K562 (cell line): ENCODE data around the gene CLEC2D. TPM values are rescaled to one million over a fixed set of nuclear protein-coding genes. Genes with fewer than 3 reads are reported as not detected.

Experiments used
- ATAC-seq: fragments of 200-7000 bp; cut with Tn5 transposase; 3 replicates; pipeline ENCODE4 v1.9.1; 2020; ENCODE audit warnings: moderate library complexity
- BruUV-seq: library from RNA; stranded (reverse); fragments of 400-500 nt; replicated peaks from 2 replicates; lab custom pipeline; 2021; lab: Mats Ljungman, UMichigan
- CTCF ChIA-PET: fragments of 300-600 bp; formaldehyde crosslinking; extraction: SDS; loops from one replicate; lab custom pipeline; 2021; ENCODE audit warnings: low intra/inter-chr PET ratio; lab: Yijun Ruan, JAX
- POLR2A ChIA-PET: fragments of 300-600, 350-650 bp; sonication (Branson Sonifier 250); formaldehyde crosslinking; extraction: SDS; loops from one replicate; lab custom pipeline; 2021; ENCODE audit warnings: antibody characterized with exemption, inconsistent platforms; lab: Yijun Ruan, JAX
- DNase-seq, 4 experiments: peaks; one replicate each; pipeline versions ENCODE4 v3.0.0 to v3.0.0-alpha.2; 2011 to 2018; ENCODE audit warnings: low spot score in 3 of 4, mixed read lengths in 3 of 4; ENCODE audit errors: extremely low read depth in 1 of 4
- FAIRE-seq: peaks from 2 replicates; lab custom pipeline; 2011; peaks lifted over from hg19 to GRCh38; lab: Jason Lieb, UNC
- H2AFZ ChIP-seq: 2 replicates; pipeline ENCODE4 v1.6.0; 2011; ENCODE audit warnings: low read depth, low read length, control low read depth, inconsistent platforms
- H3K27ac ChIP-seq: fragments of 200-600 bp; 3 replicates; pipeline ENCODE4 v1.8.0; 2011; ENCODE audit warnings: low read depth, mild to moderate bottlenecking, control low read depth, inconsistent platforms, low read length, moderate library complexity, mixed read lengths; ENCODE audit errors: extremely low read depth
- H3K27me3 ChIP-seq, 2 experiments: fragments of 300-600 bp in 1 of 2; 2 replicates in 1 of 2; 3 replicates in 1 of 2; pipeline versions ENCODE4 v1.6.0 to v1.8.0; 2011; ENCODE audit warnings: inconsistent platforms in 2 of 2, low read length in 2 of 2, mild to moderate bottlenecking in 1 of 2, mixed read lengths in 1 of 2, moderate library complexity in 1 of 2; ENCODE audit not compliant: control insufficient read depth in 2 of 2, insufficient read depth in 2 of 2
- H3K36me3 ChIP-seq: fragments of 300-600 bp; 3 replicates; pipeline ENCODE4 v1.8.0; 2011; ENCODE audit warnings: mild to moderate bottlenecking, low read length, inconsistent platforms; ENCODE audit not compliant: control insufficient read depth, insufficient read depth
- H3K4me1 ChIP-seq, 2 experiments: fragments of 200-600 bp in 1 of 2; replicated peaks in 1 of 2; 2 replicates in 1 of 2; 3 replicates in 1 of 2; pipeline versions ENCODE4 v1.5.1 to v1.8.0; 2011; ENCODE audit warnings: inconsistent platforms in 2 of 2, low read length in 2 of 2, mild to moderate bottlenecking in 1 of 2, mixed read lengths in 1 of 2, moderate library complexity in 1 of 2; ENCODE audit not compliant: control insufficient read depth in 2 of 2, insufficient read depth in 2 of 2
- H3K4me2 ChIP-seq: 2 replicates; pipeline ENCODE4 v1.6.1; 2011; ENCODE audit warnings: low read length, control low read depth, inconsistent platforms, mixed read lengths; ENCODE audit not compliant: insufficient read depth
- H3K4me3 ChIP-seq: fragments of 200-600 bp; sonication (generic), shearing (Covaris generic); 2 replicates; pipeline ENCODE4 v1.5.1; 2016; ENCODE audit warnings: control low read depth, inconsistent platforms
- H3K79me2 ChIP-seq: fragments of 200-600 bp; 3 replicates; pipeline ENCODE4 v1.8.0; 2011; ENCODE audit warnings: low read length, inconsistent platforms; ENCODE audit not compliant: control insufficient read depth, insufficient read depth
- H3K9ac ChIP-seq, 2 experiments: 2 replicates each; pipeline versions ENCODE4 v1.6.0 to v1.6.1; 2011; ENCODE audit warnings: low read depth in 2 of 2, low read length in 2 of 2, control low read depth in 1 of 2, inconsistent platforms in 1 of 2, mild to moderate bottlenecking in 1 of 2, mixed read lengths in 1 of 2; ENCODE audit not compliant: insufficient read depth in 1 of 2
- H3K9me1 ChIP-seq: one replicate; pipeline ENCODE4 v1.6.0; 2011; ENCODE audit warnings: inconsistent platforms, mild to moderate bottlenecking, low read length, moderate library complexity; ENCODE audit not compliant: control insufficient read depth, insufficient read depth
- H3K9me3 ChIP-seq: replicated peaks from 2 replicates; pipeline ENCODE4 v1.5.1; 2011; ENCODE audit warnings: low read depth, low read length, inconsistent platforms; ENCODE audit not compliant: control insufficient read depth, insufficient read depth
- H4K20me1 ChIP-seq: replicated peaks from 2 replicates; pipeline ENCODE4 v1.6.1; 2011; ENCODE audit warnings: low read length, inconsistent platforms, mixed read lengths; ENCODE audit not compliant: control insufficient read depth, insufficient read depth
- DNMT1 ChIP-seq: fragments of 450-650 bp; IDR thresholded peaks from 2 replicates; pipeline ENCODE4 v1.6.1; 2016; ENCODE audit warnings: antibody characterized with exemption, mild to moderate bottlenecking
- HSF4 ChIP-seq: fragments of 250-450 bp; sonication (Bioruptor Pico); IDR thresholded peaks from 2 replicates; pipeline ENCODE4 v2.1.2; 2022; ENCODE audit warnings: mild to moderate bottlenecking, moderate library complexity, borderline replicate concordance
- IRF1 ChIP-seq: sonication (generic); formaldehyde crosslinking; IDR thresholded peaks from 2 replicates; pipeline ENCODE4 v1.8.0; 2022; ENCODE audit warnings: missing genetic modification reagents, mild to moderate bottlenecking, borderline replicate concordance
- IRF9 ChIP-seq: fragments of 450-650 bp; IDR thresholded peaks from 2 replicates; pipeline ENCODE4 v1.6.1; 2016; ENCODE audit warnings: missing biosample characterization, missing genetic modification characterization
- KDM5B ChIP-seq: fragments of 200-600 bp; sonication (generic); IDR thresholded peaks from 2 replicates; pipeline ENCODE4 v1.6.1; 2012; ENCODE audit warnings: low read depth, mild to moderate bottlenecking, moderate library complexity, low read length, control low read depth, inconsistent platforms; ENCODE audit not compliant: insufficient replicate concordance
- MCM5 ChIP-seq: fragments of 450-650 bp; IDR thresholded peaks from 2 replicates; pipeline ENCODE4 v1.6.1; 2016; ENCODE audit warnings: low read depth
- MXI1 ChIP-seq: IDR thresholded peaks from 2 replicates; pipeline ENCODE4 v1.6.1; 2011; ENCODE audit warnings: low read depth, mild to moderate bottlenecking, improper control_type of control experiment, low read length
- PPARD ChIP-seq: fragments of 250-450 bp; sonication (Bioruptor Pico); IDR thresholded peaks from 2 replicates; pipeline ENCODE4 v1.8.0; 2022; ENCODE audit warnings: inconsistent platforms, mild to moderate bottlenecking, moderate library complexity
- TAF15 ChIP-seq: fragments of 200-400 bp; formaldehyde crosslinking; IDR thresholded peaks from 2 replicates; pipeline ENCODE4 v1.6.1; 2017; ENCODE audit warnings: mild to moderate bottlenecking, low read depth, low read length, moderate library complexity
- TCF7 ChIP-seq: sonication (generic); IDR thresholded peaks from 2 replicates; pipeline ENCODE4 v1.6.1; 2016; ENCODE audit warnings: antibody characterized with exemption, borderline replicate concordance
- ZKSCAN1 ChIP-seq: fragments of 150-350 bp; IDR thresholded peaks from 2 replicates; pipeline ENCODE4 v1.6.1; 2016; ENCODE audit warnings: low read depth, low read length
- ZNF143 ChIP-seq: sonication (generic); formaldehyde crosslinking; IDR thresholded peaks from 2 replicates; pipeline ENCODE4 v1.9.0; 2022; ENCODE audit warnings: mild to moderate bottlenecking, missing genetic modification reagents
- ZNF766 ChIP-seq: fragments of 200-800 bp; sonication (Bioruptor generic); conservative IDR thresholded peaks from 2 replicates; pipeline ENCODE4 v1.6.1; 2016; ENCODE audit warnings: missing genetic modification characterization, missing compliant biosample characterization
- WGBS: fragments of 100-300 bp; shearing (Covaris generic); methylation state at CpG from one replicate; pipeline ENCODE4 v1.1.6; 2016; ENCODE audit warnings: low coverage, mixed read lengths; ENCODE audit not compliant: insufficient coverage; ENCODE audit errors: missing lambda C conversion rate; 5-methylcytosine and 5-hydroxymethylcytosine counted together
- in situ Hi-C: fragments of 300-500 bp; cut with MboI; formaldehyde crosslinking; loops from 4 replicates; pipeline ENCODE4 v1.15.0; 2018; ENCODE audit warnings: inconsistent platforms, mixed read lengths
- intact Hi-C: fragments of 100-400 bp; cut with micrococcal nuclease; formaldehyde crosslinking; loops from 2 replicates; pipeline ENCODE4 v1.14.2; 2022
- polyA plus RNA-seq, 8 experiments: library from polyadenylated mRNA; depleted of rRNA in 4 of 8; stranded (reverse) in 5 of 8; unstranded in 3 of 8; fragments of >200 nt; fragmentation: Nextera tagmentation in 2 of 8; fragmentation: Illumina TruSeq in 1 of 8; extraction: Ambion mirVana in 2 of 8; extraction: Trizol in 1 of 8; gene quantifications; 2 replicates each; pipeline versions ENCODE4 v1.2.1 to v1.2.3, GENCODE V29; 2011 to 2014; ENCODE audit warnings: inconsistent platforms in 1 of 8, missing spikeins in 1 of 8
- total RNA-seq, 7 experiments: library from RNA; depleted of rRNA in 6 of 7; stranded (reverse); fragments of >200 nt in 6 of 7; fragmentation: Illumina TruSeq in 2 of 7; extraction: Trizol in 2 of 7; gene quantifications; 2 replicates each; pipeline versions ENCODE4 v1.2.1 to v1.2.3, GENCODE V29; 2011 to 2021; ENCODE audit warnings: low replicate concordance in 1 of 7

Gene CLEC2D
- total and polyA plus RNA-seq, 9 of the 15 experiments (the other 6 are each of a cell fraction or from before 2014, with no cell fraction given), result 1.4 to 5.0 (median 2.2) TPM

GRCh38 chr12:9701380-9702154 lies 32.1 kb downstream of the CLEC2D start:
- TF ChIP-seq TAF15 (no peak), ZKSCAN1 (no peak), MCM5 (no peak), DNMT1 (no peak), ZNF766 (no peak), PPARD (CRISPR knock-in tag) (no peak), IRF9 (tag) (no peak), KDM5B (no peak), ZNF143 (CRISPR knock-in tag) (no peak), IRF1 (no peak), MXI1 (no peak), HSF4 (CRISPR knock-in tag) (no peak), TCF7 (no peak)
- Histone ChIP-seq H3K27me3 (no peaks in the 10 kb centered on the region), H2AFZ (no peak overlapping the region), H3K4me2 (no peak overlapping the region), H3K4me3 (no peak overlapping the region), H3K9me3 (no peaks in the 10 kb centered on the region), H3K4me1 (no peaks in the 10 kb centered on the region), H4K20me1 (no peaks in the 10 kb centered on the region), H3K36me3 (no peaks in the 10 kb centered on the region), H3K27ac (no peak overlapping the region), H3K79me2 (no peaks in the 10 kb centered on the region), H3K9me1 (no peaks in the 10 kb centered on the region), H3K9ac (no peak overlapping the region)
- intact Hi-C loops, result loop anchor here (10.0 kb wide), 1 partner anchor 327 kb away; no protein-coding TSS in a partner anchor
- POLR2A ChIA-PET, result no interaction called here
- CTCF ChIA-PET, result no interaction called here
- ATAC-seq (no peak), DNase-seq (no peak), FAIRE-seq (no peak)
- in situ Hi-C loops, result loop anchor here (25.0 kb wide), 1 partner anchor 239 kb away; no protein-coding TSS in a partner anchor
- WGBS, result 11% methylated on average over 1 of the region's 1 CpG
- BruUV-seq, result no TSS peak
